Epithelial cell of esophagus (primary cell): ENCODE data around the gene RPL19.

Source experiments
- DNase-seq: peaks from one replicate; pipeline ENCODE4 v3.0.0; 2010; ENCODE audit warnings: low read depth
- H3K4me3 ChIP-seq: 2 replicates; pipeline ENCODE4 v1.5.1; 2011; ENCODE audit warnings: mild to moderate bottlenecking, low read length, control low read depth
- TF ChIP-seq, protein P1 (sequence below): IDR thresholded peaks from 2 replicates; pipeline ENCODE4 v1.5.1; 2011; ENCODE audit warnings: low read depth, mild to moderate bottlenecking, low read length, control low read depth, inconsistent platforms; ENCODE audit not compliant: insufficient read depth; ENCODE audit errors: missing control alignments

The RPL19 gene

DNA sequence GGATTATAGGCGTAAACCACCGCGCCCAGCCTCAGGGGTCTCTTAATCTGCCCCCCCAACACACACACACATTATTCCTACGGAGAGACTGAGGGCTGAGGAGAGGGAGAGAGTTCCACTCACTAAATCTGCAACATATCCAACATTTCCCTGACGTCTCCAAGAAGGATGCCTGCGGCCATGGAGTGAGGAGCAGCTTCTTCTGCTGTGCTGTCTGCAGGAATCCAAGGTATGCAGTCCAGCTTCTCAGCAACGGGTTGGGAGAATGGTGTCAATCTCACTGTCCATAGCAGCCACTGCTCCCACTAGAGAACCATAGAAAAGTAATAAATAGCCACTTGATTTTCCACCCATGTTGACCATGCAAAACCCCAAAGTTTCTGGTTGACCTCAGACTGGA is 43.6 kb upstream of the RPL19 start:
- H3K4me3 ChIP-seq, result no peak overlapping the region
- DNase-seq, result no peak
- TF ChIP-seq, protein P1, sequence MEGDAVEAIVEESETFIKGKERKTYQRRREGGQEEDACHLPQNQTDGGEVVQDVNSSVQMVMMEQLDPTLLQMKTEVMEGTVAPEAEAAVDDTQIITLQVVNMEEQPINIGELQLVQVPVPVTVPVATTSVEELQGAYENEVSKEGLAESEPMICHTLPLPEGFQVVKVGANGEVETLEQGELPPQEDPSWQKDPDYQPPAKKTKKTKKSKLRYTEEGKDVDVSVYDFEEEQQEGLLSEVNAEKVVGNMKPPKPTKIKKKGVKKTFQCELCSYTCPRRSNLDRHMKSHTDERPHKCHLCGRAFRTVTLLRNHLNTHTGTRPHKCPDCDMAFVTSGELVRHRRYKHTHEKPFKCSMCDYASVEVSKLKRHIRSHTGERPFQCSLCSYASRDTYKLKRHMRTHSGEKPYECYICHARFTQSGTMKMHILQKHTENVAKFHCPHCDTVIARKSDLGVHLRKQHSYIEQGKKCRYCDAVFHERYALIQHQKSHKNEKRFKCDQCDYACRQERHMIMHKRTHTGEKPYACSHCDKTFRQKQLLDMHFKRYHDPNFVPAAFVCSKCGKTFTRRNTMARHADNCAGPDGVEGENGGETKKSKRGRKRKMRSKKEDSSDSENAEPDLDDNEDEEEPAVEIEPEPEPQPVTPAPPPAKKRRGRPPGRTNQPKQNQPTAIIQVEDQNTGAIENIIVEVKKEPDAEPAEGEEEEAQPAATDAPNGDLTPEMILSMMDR, result no peak

DNA sequence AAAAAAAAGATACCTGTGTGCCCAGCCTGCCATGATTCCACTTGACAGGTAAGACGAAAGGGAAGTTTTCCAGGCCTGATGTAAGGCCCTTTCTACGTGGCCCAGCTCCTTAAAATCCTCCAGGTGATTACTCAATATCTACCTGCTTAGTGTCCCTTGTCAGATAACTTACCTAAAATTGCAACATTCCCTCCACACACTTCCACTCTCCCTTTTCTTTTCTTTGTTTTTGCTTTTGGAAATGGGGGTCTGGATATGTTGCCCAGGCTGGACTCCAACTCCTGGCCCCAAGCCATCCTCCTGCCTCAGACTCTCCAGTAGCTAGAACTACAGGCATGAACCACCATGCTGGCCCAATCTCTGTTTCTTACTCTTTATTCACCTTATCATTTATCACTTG is 41.5 kb upstream of the RPL19 start:
- no peak overlapping the region for H3K4me3 ChIP-seq
- TF ChIP-seq, protein P1, result no peak
- no peak for DNase-seq

DNA sequence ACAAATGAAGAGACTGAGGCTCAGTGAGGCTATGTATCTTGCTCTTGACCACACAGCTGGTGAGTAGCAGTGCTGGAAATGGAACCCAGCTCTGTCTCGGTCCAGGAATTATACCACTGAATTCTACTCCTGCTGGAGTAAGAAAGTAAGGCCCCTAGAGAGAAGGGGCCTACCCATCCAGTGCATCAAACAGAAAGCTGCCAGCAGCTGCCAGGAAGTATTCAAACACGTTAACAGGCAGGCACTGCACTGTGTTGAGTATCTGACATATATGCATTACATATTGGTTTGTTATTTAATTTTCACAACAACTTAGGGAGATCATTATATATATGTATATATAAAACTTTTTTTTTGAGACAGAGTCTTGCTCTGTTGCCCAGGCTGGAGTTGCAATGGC is 38.1 kb upstream of the RPL19 start:
- TF ChIP-seq, protein P1, result no peak
- no peak for DNase-seq
- no peak overlapping the region for H3K4me3 ChIP-seq

DNA sequence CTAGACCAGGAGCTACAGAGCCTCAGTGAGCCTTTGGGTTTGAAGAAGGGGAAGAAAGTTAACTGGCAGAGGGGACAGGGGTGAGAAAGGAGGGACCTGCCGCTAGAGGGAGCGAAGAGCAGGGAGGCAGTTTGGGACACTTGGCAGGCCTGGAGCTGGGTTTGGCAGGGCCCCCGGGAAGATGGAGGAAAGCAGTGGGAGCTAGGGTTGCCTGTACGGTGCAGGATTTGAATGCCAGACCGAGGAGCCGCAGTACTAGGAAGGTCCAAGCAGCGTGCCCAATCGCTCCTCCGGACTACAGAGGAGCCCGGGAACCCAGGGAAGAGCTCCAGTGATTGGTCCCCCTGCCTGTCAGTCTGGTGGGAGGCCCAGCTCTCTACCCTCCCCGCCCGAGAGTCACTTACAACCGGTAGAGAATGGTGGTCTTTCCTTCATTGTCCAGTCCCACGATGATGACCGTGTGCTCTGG is 35.4 kb upstream of the RPL19 start:
- TF ChIP-seq, protein P1, result peak; percentile 90
- DNase-seq, result peak; percentile 80
- peak overlapping the region; percentile 0 for H3K4me3 ChIP-seq

DNA sequence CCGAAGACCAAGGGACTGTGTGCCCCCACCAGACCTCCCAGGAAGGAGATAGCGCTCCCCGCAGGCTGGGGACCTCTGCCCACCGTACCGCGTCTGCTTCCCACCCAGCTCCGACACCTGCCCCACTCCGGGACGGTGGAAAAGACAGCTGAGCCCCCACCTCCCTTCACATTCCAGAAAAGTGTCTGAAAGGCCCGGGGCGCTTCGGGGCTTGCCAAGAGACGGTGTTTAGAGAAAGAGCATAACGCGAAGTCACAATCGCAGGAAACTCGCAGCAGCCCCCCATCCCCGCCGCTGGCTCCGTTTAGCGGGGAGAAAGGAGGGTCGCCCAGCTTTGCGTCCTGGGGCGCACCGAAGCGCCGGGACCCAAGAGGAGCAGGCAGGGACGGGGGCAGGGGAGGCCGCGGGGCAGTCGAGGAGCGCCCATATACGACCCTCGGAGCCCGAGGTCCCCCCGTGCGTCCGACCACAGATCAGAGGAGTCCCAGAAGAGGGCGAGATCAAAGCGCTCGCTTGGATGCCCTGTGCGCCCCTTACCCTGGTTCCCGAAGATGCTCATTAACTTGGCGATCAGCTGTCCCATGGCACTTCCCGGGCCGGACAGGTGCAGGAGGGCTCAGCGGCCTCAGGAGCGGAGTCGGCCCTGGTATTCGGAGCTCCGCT is 34.8 kb upstream of the RPL19 start:
- peak overlapping the region; percentile 0 for H3K4me3 ChIP-seq
- no peak for DNase-seq
- TF ChIP-seq, protein P1, result no peak

DNA sequence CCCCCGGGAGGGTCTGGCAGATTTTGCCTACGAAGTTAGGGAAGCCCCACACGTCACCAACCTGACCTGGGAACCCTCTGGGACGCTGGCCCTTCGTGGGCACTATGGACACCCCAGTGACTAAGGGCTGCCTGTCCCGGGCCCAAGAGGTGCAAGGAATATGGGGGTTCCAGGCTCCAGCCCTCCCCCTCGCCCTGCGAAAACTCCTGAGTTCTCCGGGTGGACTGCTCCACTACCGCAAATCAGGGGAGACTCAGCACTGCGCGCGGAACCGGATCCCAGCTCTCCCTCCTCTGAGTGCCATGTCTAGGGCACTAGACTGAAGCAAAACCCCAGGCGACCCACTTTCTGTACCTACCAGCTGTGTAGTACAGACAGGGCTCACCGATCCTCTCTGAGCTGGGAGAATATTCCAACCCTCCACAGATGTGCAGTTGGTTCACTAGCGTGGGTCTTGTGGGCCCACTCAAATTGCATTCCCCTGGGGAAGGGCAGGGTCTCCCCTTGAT is 34.2 kb upstream of the RPL19 start, which contains the start of gene ARL5C:
ARL5C (minus strand) TSS at position 321 of the 509 bp plus-strand sequence. CDS start 401 bp downstream, outside the sequence.
- DNase-seq, result no peak
- peak within 1 kb of the TSS; percentile 0 for H3K4me3 ChIP-seq
- TF ChIP-seq, protein P1, result no peak
